K562 (cell line): ENCODE results near the gene VPS13D. TPM values are rescaled to one million over a fixed set of nuclear protein-coding genes. Genes with fewer than 3 reads are reported as not detected.
A peak's percentile ranks its signal among the peaks of the same experiment; 100 is the strongest.

Source experiments
- ATAC-seq: fragments of 200-7000 bp; cut with Tn5 transposase; 3 replicates; pipeline ENCODE4 v1.9.1; 2020; ENCODE audit warnings: moderate library complexity
- BruUV-seq: library from RNA; stranded (reverse); fragments of 400-500 nt; replicated peaks from 2 replicates; lab custom pipeline; 2021; lab: Mats Ljungman, UMichigan
- CTCF ChIA-PET: fragments of 300-600 bp; formaldehyde crosslinking; extraction: SDS; loops from one replicate; lab custom pipeline; 2021; ENCODE audit warnings: low intra/inter-chr PET ratio; lab: Yijun Ruan, JAX
- POLR2A ChIA-PET: fragments of 300-600, 350-650 bp; sonication (Branson Sonifier 250); formaldehyde crosslinking; extraction: SDS; loops from one replicate; lab custom pipeline; 2021; ENCODE audit warnings: antibody characterized with exemption, inconsistent platforms; lab: Yijun Ruan, JAX
- DNase-seq, 4 experiments: peaks; one replicate each; pipeline versions ENCODE4 v3.0.0 to v3.0.0-alpha.2; 2011 to 2018; ENCODE audit warnings: low spot score in 3 of 4, mixed read lengths in 3 of 4; ENCODE audit errors: extremely low read depth in 1 of 4
- FAIRE-seq: peaks from 2 replicates; lab custom pipeline; 2011; peaks lifted over from hg19 to GRCh38; lab: Jason Lieb, UNC
- H2AFZ ChIP-seq: 2 replicates; pipeline ENCODE4 v1.6.0; 2011; ENCODE audit warnings: low read depth, low read length, control low read depth, inconsistent platforms
- H3K27ac ChIP-seq: fragments of 200-600 bp; 3 replicates; pipeline ENCODE4 v1.8.0; 2011; ENCODE audit warnings: low read depth, mild to moderate bottlenecking, control low read depth, inconsistent platforms, low read length, moderate library complexity, mixed read lengths; ENCODE audit errors: extremely low read depth
- H3K27me3 ChIP-seq, 2 experiments: fragments of 300-600 bp in 1 of 2; 2 replicates in 1 of 2; 3 replicates in 1 of 2; pipeline versions ENCODE4 v1.6.0 to v1.8.0; 2011; ENCODE audit warnings: inconsistent platforms in 2 of 2, low read length in 2 of 2, mild to moderate bottlenecking in 1 of 2, mixed read lengths in 1 of 2, moderate library complexity in 1 of 2; ENCODE audit not compliant: control insufficient read depth in 2 of 2, insufficient read depth in 2 of 2
- H3K36me3 ChIP-seq: fragments of 300-600 bp; 3 replicates; pipeline ENCODE4 v1.8.0; 2011; ENCODE audit warnings: mild to moderate bottlenecking, low read length, inconsistent platforms; ENCODE audit not compliant: control insufficient read depth, insufficient read depth
- H3K4me1 ChIP-seq, 2 experiments: fragments of 200-600 bp in 1 of 2; replicated peaks in 1 of 2; 2 replicates in 1 of 2; 3 replicates in 1 of 2; pipeline versions ENCODE4 v1.5.1 to v1.8.0; 2011; ENCODE audit warnings: inconsistent platforms in 2 of 2, low read length in 2 of 2, mild to moderate bottlenecking in 1 of 2, mixed read lengths in 1 of 2, moderate library complexity in 1 of 2; ENCODE audit not compliant: control insufficient read depth in 2 of 2, insufficient read depth in 2 of 2
- H3K4me2 ChIP-seq: 2 replicates; pipeline ENCODE4 v1.6.1; 2011; ENCODE audit warnings: low read length, control low read depth, inconsistent platforms, mixed read lengths; ENCODE audit not compliant: insufficient read depth
- H3K4me3 ChIP-seq: fragments of 200-600 bp; sonication (generic), shearing (Covaris generic); 2 replicates; pipeline ENCODE4 v1.5.1; 2016; ENCODE audit warnings: control low read depth, inconsistent platforms
- H3K79me2 ChIP-seq: fragments of 200-600 bp; 3 replicates; pipeline ENCODE4 v1.8.0; 2011; ENCODE audit warnings: low read length, inconsistent platforms; ENCODE audit not compliant: control insufficient read depth, insufficient read depth
- H3K9ac ChIP-seq, 2 experiments: 2 replicates each; pipeline versions ENCODE4 v1.6.0 to v1.6.1; 2011; ENCODE audit warnings: low read depth in 2 of 2, low read length in 2 of 2, control low read depth in 1 of 2, inconsistent platforms in 1 of 2, mild to moderate bottlenecking in 1 of 2, mixed read lengths in 1 of 2; ENCODE audit not compliant: insufficient read depth in 1 of 2
- H3K9me1 ChIP-seq: one replicate; pipeline ENCODE4 v1.6.0; 2011; ENCODE audit warnings: inconsistent platforms, mild to moderate bottlenecking, low read length, moderate library complexity; ENCODE audit not compliant: control insufficient read depth, insufficient read depth
- H3K9me3 ChIP-seq: replicated peaks from 2 replicates; pipeline ENCODE4 v1.5.1; 2011; ENCODE audit warnings: low read depth, low read length, inconsistent platforms; ENCODE audit not compliant: control insufficient read depth, insufficient read depth
- H4K20me1 ChIP-seq: replicated peaks from 2 replicates; pipeline ENCODE4 v1.6.1; 2011; ENCODE audit warnings: low read length, inconsistent platforms, mixed read lengths; ENCODE audit not compliant: control insufficient read depth, insufficient read depth
- BRCA1 ChIP-seq, 2 experiments: fragments of 450-650 bp in 1 of 2; sonication (generic) in 1 of 2; formaldehyde crosslinking in 1 of 2; IDR thresholded peaks; 2 replicates each; pipeline versions ENCODE4 v1.5.0 to v1.6.1; 2017 to 2020; ENCODE audit warnings: mild to moderate bottlenecking in 1 of 2, missing genetic modification reagents in 1 of 2
- C11orf30 ChIP-seq: fragments of 450-650 bp; IDR thresholded peaks from 2 replicates; pipeline ENCODE4 v1.6.1; 2016; ENCODE audit warnings: low read depth, mild to moderate bottlenecking
- E2F6 ChIP-seq, 2 experiments: IDR thresholded peaks; 2 replicates each; pipeline ENCODE4 v1.6.1; 2011; ENCODE audit warnings: borderline replicate concordance in 1 of 2, control low read depth in 1 of 2, low read depth in 1 of 2, low read length in 1 of 2, mild to moderate bottlenecking in 1 of 2, mixed read lengths in 1 of 2, moderate library complexity in 1 of 2; ENCODE audit not compliant: insufficient read depth in 1 of 2, insufficient read length in 1 of 2, poor library complexity in 1 of 2, severe bottlenecking in 1 of 2; ENCODE audit errors: extremely low read depth in 1 of 2
- KAT8 ChIP-seq: fragments of 450-650 bp; IDR thresholded peaks from 2 replicates; pipeline ENCODE4 v1.6.1; 2016; ENCODE audit warnings: low read depth, mild to moderate bottlenecking
- MAFF ChIP-seq: IDR thresholded peaks from 2 replicates; pipeline ENCODE4 v1.6.1; 2012; ENCODE audit warnings: low read length, improper control_type of control experiment
- MAFG ChIP-seq: fragments of 450-650 bp; conservative IDR thresholded peaks from 2 replicates; pipeline ENCODE4 v1.6.1; 2016; ENCODE audit warnings: missing genetic modification characterization, missing compliant biosample characterization
- MAFK ChIP-seq: IDR thresholded peaks from 2 replicates; pipeline ENCODE4 v1.6.1; 2011; ENCODE audit warnings: low read length, improper control_type of control experiment
- PPARD ChIP-seq: fragments of 250-450 bp; sonication (Bioruptor Pico); IDR thresholded peaks from 2 replicates; pipeline ENCODE4 v1.8.0; 2022; ENCODE audit warnings: inconsistent platforms, mild to moderate bottlenecking, moderate library complexity
- SRF ChIP-seq, 2 experiments: fragments of 250-450, 450-650 bp in 1 of 2; sonication (Bioruptor Pico) in 1 of 2; sonication (generic) in 1 of 2; formaldehyde crosslinking; IDR thresholded peaks; 2 replicates each; pipeline versions ENCODE4 v1.5.0 to v1.5.1; 2020 to 2022; ENCODE audit warnings: mild to moderate bottlenecking in 1 of 2, missing genetic modification reagents in 1 of 2
- XRCC4 ChIP-seq: IDR thresholded peaks from one replicate; pipeline ENCODE4 v1.6.1; 2011; ENCODE audit not compliant: insufficient read depth, insufficient read length; ENCODE audit errors: extremely low read depth
- WGBS: fragments of 100-300 bp; shearing (Covaris generic); methylation state at CpG from one replicate; pipeline ENCODE4 v1.1.6; 2016; ENCODE audit warnings: low coverage, mixed read lengths; ENCODE audit not compliant: insufficient coverage; ENCODE audit errors: missing lambda C conversion rate; 5-methylcytosine and 5-hydroxymethylcytosine counted together
- in situ Hi-C: fragments of 300-500 bp; cut with MboI; formaldehyde crosslinking; loops from 4 replicates; pipeline ENCODE4 v1.15.0; 2018; ENCODE audit warnings: inconsistent platforms, mixed read lengths
- intact Hi-C: fragments of 100-400 bp; cut with micrococcal nuclease; formaldehyde crosslinking; loops from 2 replicates; pipeline ENCODE4 v1.14.2; 2022
- polyA plus RNA-seq, 8 experiments: library from polyadenylated mRNA; depleted of rRNA in 4 of 8; stranded (reverse) in 5 of 8; unstranded in 3 of 8; fragments of >200 nt; fragmentation: Nextera tagmentation in 2 of 8; fragmentation: Illumina TruSeq in 1 of 8; extraction: Ambion mirVana in 2 of 8; extraction: Trizol in 1 of 8; gene quantifications; 2 replicates each; pipeline versions ENCODE4 v1.2.1 to v1.2.3, GENCODE V29; 2011 to 2014; ENCODE audit warnings: inconsistent platforms in 1 of 8, missing spikeins in 1 of 8
- total RNA-seq, 7 experiments: library from RNA; depleted of rRNA in 6 of 7; stranded (reverse); fragments of >200 nt in 6 of 7; fragmentation: Illumina TruSeq in 2 of 7; extraction: Trizol in 2 of 7; gene quantifications; 2 replicates each; pipeline versions ENCODE4 v1.2.1 to v1.2.3, GENCODE V29; 2011 to 2021; ENCODE audit warnings: low replicate concordance in 1 of 7

VPS13D gene
- total and polyA plus RNA-seq, 9 of the 15 experiments (the other 6 are each of a cell fraction or from before 2014, with no cell fraction given), result 6.1 to 51.5 (median 38.5) TPM

DNA sequence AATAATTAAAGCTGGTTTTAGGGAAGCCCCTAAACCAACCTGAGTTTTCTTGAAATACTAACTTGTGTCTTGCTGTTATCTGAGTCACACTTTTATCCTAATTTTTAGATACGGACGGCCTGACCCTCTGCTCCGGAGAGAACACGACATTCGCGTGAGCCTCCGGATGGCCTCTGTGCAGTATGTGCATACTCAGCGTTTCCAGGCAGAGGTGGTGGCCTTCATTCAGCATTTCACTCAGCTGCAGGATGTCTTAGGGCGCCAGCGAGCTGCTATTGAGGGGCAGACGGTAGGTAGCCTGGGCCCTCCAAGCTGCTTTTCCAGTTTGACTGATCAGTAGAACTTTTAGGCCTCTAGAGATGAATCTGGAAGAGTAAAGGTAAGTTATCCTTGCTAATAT lies 63.6 kb downstream of the VPS13D start:
- no TSS peak for BruUV-seq
- Histone ChIP-seq H3K9me1 (no peaks in the 10 kb centered on the region), H3K36me3 (peaks cover 69% of the 10 kb centered on the region), H3K79me2 (0 out of 3 replicates have a peak, but pooled peaks cover 1% of the 10 kb centered on the region), H3K9ac (no peak overlapping the region), H3K9me3 (no peaks in the 10 kb centered on the region), H3K4me2 (no peak overlapping the region), H3K27me3 (no peaks in the 10 kb centered on the region), H3K27ac (no peak overlapping the region), H3K4me3 (no peak overlapping the region), H4K20me1 (no peaks in the 10 kb centered on the region), H2AFZ (no peak overlapping the region), H3K4me1 (no peaks in the 10 kb centered on the region)
- WGBS, result 92% methylated on average over 11 of the region's 11 CpGs
- in situ Hi-C loops (no loop called here), intact Hi-C loops (no loop called here)
- ATAC-seq, result no peak
- FAIRE-seq, result no peak
- no peak for DNase-seq
- ChIA-PET CTCF (no interaction called here), POLR2A (interaction anchor here (0.7 to 0.9 kb wide), 3 partner anchors 10 to 434 kb away, joined by 3 read pairs; no protein-coding TSS in a partner anchor)
- TF ChIP-seq C11orf30 (peak; percentile 71), XRCC4 (no peak), E2F6 (IDR thresholded peaks at IDR 0.05; ENCODE audit: borderline replicate concordance in 1 of 2, extremely low read depth in 1 of 2, insufficient read depth in 1 of 2, insufficient read length in 1 of 2, low read depth in 1 of 2, low read length in 1 of 2, poor library complexity in 1 of 2, severe bottlenecking in 1 of 2) (no peak), PPARD (CRISPR knock-in tag) (no peak), SRF (CRISPR knock-in tag; IDR thresholded peaks at IDR 0.05) (no peak), MAFG (tag) (0 out of 2 replicates have a peak, but pooled peaks have one; percentile 4), BRCA1 (IDR thresholded peaks at IDR 0.05) (no peak), BRCA1 (CRISPR knock-in tag; IDR thresholded peaks at IDR 0.05) (no peak), KAT8 (no peak), MAFF (peak; percentile 50), MAFK (peak; percentile 65)
